ENCODE data around the gene RETREG2.

The RETREG2 gene

DNA sequence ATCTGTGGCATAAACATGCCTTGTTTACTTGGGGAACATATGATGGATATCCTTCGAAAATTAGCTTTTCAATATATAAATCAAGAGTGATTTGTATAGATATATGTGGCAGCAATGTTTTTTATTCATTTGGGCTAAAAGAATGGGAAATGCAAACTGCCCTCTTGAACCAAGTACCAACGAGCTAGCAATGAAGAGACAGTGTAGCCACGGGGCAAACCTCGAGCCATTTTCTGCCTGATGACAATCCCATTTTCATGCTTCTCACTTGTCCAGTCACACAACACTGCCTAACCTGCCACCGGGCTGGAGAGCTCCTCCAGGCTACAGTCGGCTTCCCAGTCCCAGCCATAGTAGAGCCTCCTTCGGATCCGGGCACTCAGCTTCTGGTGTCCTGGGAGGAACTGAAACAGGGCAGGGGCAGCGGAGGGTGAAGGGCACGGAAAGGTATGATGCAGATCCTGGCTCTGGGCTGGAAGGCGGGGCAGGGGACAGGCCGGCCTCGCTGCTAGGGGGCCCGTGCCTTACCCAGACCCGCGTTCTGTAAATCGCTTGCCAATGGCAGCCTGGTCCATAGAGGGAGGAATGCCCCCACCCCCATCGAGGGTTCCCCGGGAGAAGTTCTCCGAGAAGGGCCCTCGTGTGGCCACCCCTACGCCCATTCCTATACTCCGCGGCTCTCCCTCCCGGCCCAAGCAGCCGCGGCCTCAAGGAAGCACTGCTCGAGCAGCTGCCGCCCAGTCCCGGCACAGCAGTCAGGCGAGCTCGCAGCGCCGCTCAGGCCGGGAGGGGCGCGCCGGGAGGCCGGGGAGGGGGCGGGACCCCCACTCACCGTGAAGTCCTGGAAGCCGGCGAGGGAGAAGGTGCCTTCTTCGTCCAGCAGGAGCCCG is 1.9 kb upstream of the RETREG2 start:
- peaks cover 13% of the 10 kb centered on the region; the same call in 1 of the 2 replicates for H3K4me1 ChIP-seq (ENCODE audit: low read length)
- H3K9me2 ChIP-seq (replicated peaks; ENCODE audit: insufficient read depth, low read length): no peaks in the 10 kb centered on the region
- peaks cover 54% of the 10 kb centered on the region for H3K79me2 ChIP-seq (ENCODE audit: low read length)
- peak overlapping the region; percentile 98 for H3K4me2 ChIP-seq (ENCODE audit: low read depth, low read length)
- no peaks in the 10 kb centered on the region for H3K9me3 ChIP-seq (replicated peaks; ENCODE audit: insufficient read depth, low read length)
- peaks cover 22% of the 10 kb centered on the region for H3F3A ChIP-seq (ENCODE audit: insufficient read depth, low read length)
- H2AFZ ChIP-seq (ENCODE audit: low read length): peak overlapping the region; percentile 97
- H3K4me3 ChIP-seq (ENCODE audit: low read length): peak overlapping the region; percentile 99
- peaks cover 3% of the 10 kb centered on the region for H3K36me3 ChIP-seq (replicated peaks; ENCODE audit: insufficient read depth, low read length)
- TF ChIP-seq EZH2 (optimal IDR thresholded peaks at IDR 0.05; ENCODE audit: low read depth, low read length) (no peak), EZH2phosphoT487 (IDR thresholded peaks at IDR 0.05; ENCODE audit: low read length) (no peak)
- TF ChIP-seq, protein P1, sequence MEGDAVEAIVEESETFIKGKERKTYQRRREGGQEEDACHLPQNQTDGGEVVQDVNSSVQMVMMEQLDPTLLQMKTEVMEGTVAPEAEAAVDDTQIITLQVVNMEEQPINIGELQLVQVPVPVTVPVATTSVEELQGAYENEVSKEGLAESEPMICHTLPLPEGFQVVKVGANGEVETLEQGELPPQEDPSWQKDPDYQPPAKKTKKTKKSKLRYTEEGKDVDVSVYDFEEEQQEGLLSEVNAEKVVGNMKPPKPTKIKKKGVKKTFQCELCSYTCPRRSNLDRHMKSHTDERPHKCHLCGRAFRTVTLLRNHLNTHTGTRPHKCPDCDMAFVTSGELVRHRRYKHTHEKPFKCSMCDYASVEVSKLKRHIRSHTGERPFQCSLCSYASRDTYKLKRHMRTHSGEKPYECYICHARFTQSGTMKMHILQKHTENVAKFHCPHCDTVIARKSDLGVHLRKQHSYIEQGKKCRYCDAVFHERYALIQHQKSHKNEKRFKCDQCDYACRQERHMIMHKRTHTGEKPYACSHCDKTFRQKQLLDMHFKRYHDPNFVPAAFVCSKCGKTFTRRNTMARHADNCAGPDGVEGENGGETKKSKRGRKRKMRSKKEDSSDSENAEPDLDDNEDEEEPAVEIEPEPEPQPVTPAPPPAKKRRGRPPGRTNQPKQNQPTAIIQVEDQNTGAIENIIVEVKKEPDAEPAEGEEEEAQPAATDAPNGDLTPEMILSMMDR (IDR thresholded peaks at IDR 0.05; ENCODE audit: low read length): no peak
- H4K20me1 ChIP-seq (ENCODE audit: insufficient read depth, low read length): no peaks in the 10 kb centered on the region
- peak; percentile 30 for DNase-seq
- peak overlapping the region; percentile 96 for H3K9ac ChIP-seq (ENCODE audit: low read length)
- H3K27ac ChIP-seq (ENCODE audit: low read length): peak overlapping the region; percentile 98
- H3K27me3 ChIP-seq (replicated peaks; ENCODE audit: insufficient read depth, low read length): no peaks in the 10 kb centered on the region

- no peaks in the 10 kb centered on the region for H3K9me3 ChIP-seq (replicated peaks; ENCODE audit: insufficient read depth, low read length)
- peak within 1 kb of the TSS; percentile 98 for H3K4me2 ChIP-seq (ENCODE audit: low read depth, low read length)
- peak within 1 kb of the TSS; percentile 97 for H2AFZ ChIP-seq (ENCODE audit: low read length)
- peak; percentile 91 for DNase-seq
- no peak for TF ChIP-seq EZH2phosphoT487 (IDR thresholded peaks at IDR 0.05; ENCODE audit: low read length)
- TF ChIP-seq, protein P1 (IDR thresholded peaks at IDR 0.05; ENCODE audit: low read length): no peak
- no peak for TF ChIP-seq EZH2 (optimal IDR thresholded peaks at IDR 0.05; ENCODE audit: low read depth, low read length)
- peak within 1 kb of the TSS; percentile 96 for H3K9ac ChIP-seq (ENCODE audit: low read length)
- H3K36me3 ChIP-seq (replicated peaks; ENCODE audit: insufficient read depth, low read length): peaks cover 3% of the 10 kb centered on the region
- peaks cover 22% of the 10 kb centered on the region for H3F3A ChIP-seq (ENCODE audit: insufficient read depth, low read length)
- H3K27ac ChIP-seq (ENCODE audit: low read length): peak within 1 kb of the TSS; percentile 98
- peaks cover 13% of the 10 kb centered on the region; the same call in 1 of the 2 replicates for H3K4me1 ChIP-seq (ENCODE audit: low read length)
- no peaks in the 10 kb centered on the region for H4K20me1 ChIP-seq (ENCODE audit: insufficient read depth, low read length)
- H3K9me2 ChIP-seq (replicated peaks; ENCODE audit: insufficient read depth, low read length): no peaks in the 10 kb centered on the region
- H3K27me3 ChIP-seq (replicated peaks; ENCODE audit: insufficient read depth, low read length): no peaks in the 10 kb centered on the region
- peaks cover 54% of the 10 kb centered on the region for H3K79me2 ChIP-seq (ENCODE audit: low read length)
- peak within 1 kb of the TSS; percentile 99 for H3K4me3 ChIP-seq (ENCODE audit: low read length)
Measured at GRCh38 chr2:219176818-219177551, 1.1 kb upstream of the RETREG2 start, which contains the start of gene CNPPD1. TSS of gene CNPPD1 (minus strand) at chr2:219176925. CDS start at chr2:219176828, 97 bp downstream.

DNA sequence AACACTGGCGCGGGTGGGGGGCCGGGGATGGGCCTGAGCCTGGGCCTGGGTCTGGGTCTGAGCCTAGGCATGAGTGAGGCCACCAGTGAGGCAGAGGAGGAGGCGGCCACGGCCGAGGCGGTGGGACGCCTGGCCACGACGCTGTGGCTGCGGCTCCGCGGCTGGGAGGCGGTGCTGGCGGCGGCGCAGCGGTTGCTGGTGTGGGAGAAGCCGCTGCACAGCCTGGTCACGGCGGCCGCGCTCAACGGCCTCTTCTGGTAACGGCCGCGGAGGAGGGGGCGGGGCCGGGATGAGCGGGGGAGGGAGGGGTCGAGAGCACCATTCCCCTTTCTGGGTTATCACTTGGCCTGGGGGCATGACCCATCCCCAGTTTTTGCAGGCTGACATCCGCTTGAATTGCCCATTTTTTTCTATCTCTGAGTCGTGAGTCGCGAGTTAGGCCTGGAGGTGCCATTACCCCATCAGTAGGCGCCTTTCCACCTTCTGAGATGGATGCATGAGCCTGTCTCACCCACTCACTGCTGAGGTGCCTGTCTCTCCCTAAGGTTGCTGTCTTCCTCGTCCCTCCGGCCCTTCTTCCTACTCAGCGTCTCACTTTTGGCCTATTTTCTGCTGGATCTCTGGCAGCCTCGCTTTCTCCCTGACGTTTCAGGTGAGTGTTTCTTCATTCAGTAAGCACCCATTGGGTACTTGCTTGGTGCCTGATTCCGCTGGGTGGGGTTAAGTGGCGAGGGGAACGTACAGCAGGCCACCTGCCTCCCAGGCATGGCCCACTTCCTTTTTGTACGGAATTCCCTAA is 501 bp downstream of the RETREG2 start:
- peak; percentile 37 for DNase-seq
- H3K36me3 ChIP-seq (replicated peaks; ENCODE audit: insufficient read depth, low read length): peaks cover 4% of the 10 kb centered on the region; the same call in 1 of the 2 replicates
- no peaks in the 10 kb centered on the region for H3K9me3 ChIP-seq (replicated peaks; ENCODE audit: insufficient read depth, low read length)
- peak overlapping the region; percentile 88 for H3K4me3 ChIP-seq (ENCODE audit: low read length)
- H3F3A ChIP-seq (ENCODE audit: insufficient read depth, low read length): peaks cover 22% of the 10 kb centered on the region
- peak overlapping the region; percentile 38; the same call in 1 of the 2 replicates for H3K27ac ChIP-seq (ENCODE audit: low read length)
- H3K9ac ChIP-seq (ENCODE audit: low read length): peak overlapping the region; percentile 67
- no peaks in the 10 kb centered on the region for H3K27me3 ChIP-seq (replicated peaks; ENCODE audit: insufficient read depth, low read length)
- H2AFZ ChIP-seq (ENCODE audit: low read length): peak overlapping the region; percentile 61; the same call in 1 of the 2 replicates
- peaks cover 13% of the 10 kb centered on the region; the same call in 1 of the 2 replicates for H3K4me1 ChIP-seq (ENCODE audit: low read length)
- peaks cover 54% of the 10 kb centered on the region for H3K79me2 ChIP-seq (ENCODE audit: low read length)
- peak overlapping the region; percentile 76 for H3K4me2 ChIP-seq (ENCODE audit: low read depth, low read length)
- H3K9me2 ChIP-seq (replicated peaks; ENCODE audit: insufficient read depth, low read length): no peaks in the 10 kb centered on the region
- H4K20me1 ChIP-seq (ENCODE audit: insufficient read depth, low read length): no peaks in the 10 kb centered on the region
- TF ChIP-seq EZH2 (optimal IDR thresholded peaks at IDR 0.05; ENCODE audit: low read depth, low read length) (no peak), EZH2phosphoT487 (IDR thresholded peaks at IDR 0.05; ENCODE audit: low read length) (no peak)
- TF ChIP-seq, protein P1 (IDR thresholded peaks at IDR 0.05; ENCODE audit: low read length): no peak

Data from MM.1S (cell line).